C4-2B (cell line): Measurements from ENCODE around the gene MICAL3.

Experiments
- ZFX ChIP-seq: fragments of 450-650 bp; IDR thresholded peaks from 2 replicates; pipeline ENCODE4 v1.6.1; 2017
- TF ChIP-seq, protein P1 (sequence below): fragments of 450-650 bp; conservative IDR thresholded peaks from 2 replicates; pipeline ENCODE4 v1.5.1; 2017; ENCODE audit warnings: mild to moderate bottlenecking

DNA sequence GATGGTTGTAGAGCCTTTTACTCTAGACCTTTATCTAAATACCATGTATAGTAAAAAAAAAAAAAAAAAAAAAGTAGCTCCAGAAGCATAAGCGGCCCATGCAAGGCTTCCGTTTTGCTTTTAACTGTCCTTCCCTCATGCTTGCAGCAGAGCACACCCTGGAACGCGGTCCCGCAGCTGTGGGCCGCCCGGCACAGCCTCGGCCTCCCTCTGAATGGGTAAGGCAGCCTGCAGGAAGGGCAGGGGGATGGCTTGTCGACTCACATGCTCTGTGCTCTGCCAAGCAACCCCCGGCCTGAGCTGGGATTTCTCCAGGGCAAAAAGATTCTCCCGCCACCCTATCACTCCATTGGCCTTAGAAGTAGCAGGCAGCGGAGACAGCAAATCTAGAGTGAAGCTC lies 148.7 kb downstream of the MICAL3 start:
- TF ChIP-seq, protein P1, sequence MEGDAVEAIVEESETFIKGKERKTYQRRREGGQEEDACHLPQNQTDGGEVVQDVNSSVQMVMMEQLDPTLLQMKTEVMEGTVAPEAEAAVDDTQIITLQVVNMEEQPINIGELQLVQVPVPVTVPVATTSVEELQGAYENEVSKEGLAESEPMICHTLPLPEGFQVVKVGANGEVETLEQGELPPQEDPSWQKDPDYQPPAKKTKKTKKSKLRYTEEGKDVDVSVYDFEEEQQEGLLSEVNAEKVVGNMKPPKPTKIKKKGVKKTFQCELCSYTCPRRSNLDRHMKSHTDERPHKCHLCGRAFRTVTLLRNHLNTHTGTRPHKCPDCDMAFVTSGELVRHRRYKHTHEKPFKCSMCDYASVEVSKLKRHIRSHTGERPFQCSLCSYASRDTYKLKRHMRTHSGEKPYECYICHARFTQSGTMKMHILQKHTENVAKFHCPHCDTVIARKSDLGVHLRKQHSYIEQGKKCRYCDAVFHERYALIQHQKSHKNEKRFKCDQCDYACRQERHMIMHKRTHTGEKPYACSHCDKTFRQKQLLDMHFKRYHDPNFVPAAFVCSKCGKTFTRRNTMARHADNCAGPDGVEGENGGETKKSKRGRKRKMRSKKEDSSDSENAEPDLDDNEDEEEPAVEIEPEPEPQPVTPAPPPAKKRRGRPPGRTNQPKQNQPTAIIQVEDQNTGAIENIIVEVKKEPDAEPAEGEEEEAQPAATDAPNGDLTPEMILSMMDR: no peak
- TF ChIP-seq ZFX: no peak
